Measurements from ENCODE around the gene BTF3.

- TF ChIP-seq CTCF (IDR thresholded peaks at IDR 0.05) (no peak), POLR2A (IDR thresholded peaks at IDR 0.05) (no peak)
These were observed 13.7 kb upstream of the BTF3 start for GRCh38 chr5:73484511-73484910.
